H9 (cell line): Measurements from ENCODE around the gene TENT5A. TPM values are rescaled to one million over a fixed set of nuclear protein-coding genes. Genes with fewer than 3 reads are reported as not detected.

Experiments used
- DNase-seq: peaks from one replicate; pipeline ENCODE4 v3.0.0-alpha.2; 2017
- H2AFZ ChIP-seq: one replicate; pipeline ENCODE4 v1.6.1; 2013; ENCODE audit warnings: mild to moderate bottlenecking, low read length, control low read depth, moderate library complexity
- H2AK5ac ChIP-seq: 2 replicates; pipeline ENCODE4 v1.6.1; 2013; ENCODE audit warnings: low read length, control low read depth, mixed read lengths; ENCODE audit not compliant: insufficient read length
- H2BK120ac ChIP-seq: one replicate; pipeline ENCODE4 v1.6.1; 2013; ENCODE audit warnings: low read depth, mild to moderate bottlenecking, low read length, control low read depth, inconsistent platforms; ENCODE audit not compliant: poor library complexity, severe bottlenecking
- H2BK12ac ChIP-seq: 2 replicates; pipeline ENCODE4 v1.6.1; 2013; ENCODE audit warnings: low read length, control low read depth, mixed read lengths, low read depth; ENCODE audit not compliant: insufficient read length
- H2BK15ac ChIP-seq: 2 replicates; pipeline ENCODE4 v1.6.1; 2013; ENCODE audit warnings: low read depth, low read length, control low read depth
- H2BK20ac ChIP-seq: one replicate; pipeline ENCODE4 v1.6.1; 2013; ENCODE audit warnings: low read depth, mild to moderate bottlenecking, low read length, control low read depth, inconsistent platforms; ENCODE audit not compliant: poor library complexity, severe bottlenecking
- H2BK5ac ChIP-seq: 2 replicates; pipeline ENCODE4 v1.6.1; 2013; ENCODE audit warnings: low read length, control low read depth, mixed read lengths; ENCODE audit not compliant: insufficient read length
- H3K14ac ChIP-seq: 2 replicates; pipeline ENCODE4 v1.6.1; 2013; ENCODE audit warnings: low read length, control low read depth; ENCODE audit not compliant: insufficient read depth
- H3K18ac ChIP-seq: 2 replicates; pipeline ENCODE4 v1.6.1; 2013; ENCODE audit warnings: low read depth, mild to moderate bottlenecking, mixed read lengths, low read length, control low read depth; ENCODE audit not compliant: insufficient read length
- H3K23ac ChIP-seq: 2 replicates; pipeline ENCODE4 v1.6.1; 2013; ENCODE audit warnings: low read length, control low read depth, mixed read lengths, low read depth; ENCODE audit not compliant: insufficient read length
- H3K23me2 ChIP-seq: 2 replicates; pipeline ENCODE4 v1.6.1; 2013; ENCODE audit warnings: low read depth, mild to moderate bottlenecking, mixed read lengths, low read length, control low read depth; ENCODE audit not compliant: insufficient read length, poor library complexity, severe bottlenecking
- H3K27ac ChIP-seq: 2 replicates; pipeline ENCODE4 v1.5.1; 2013; ENCODE audit warnings: low read length, control low read depth, mixed read lengths, low read depth; ENCODE audit not compliant: insufficient read length
- H3K27me3 ChIP-seq: 2 replicates; pipeline ENCODE4 v1.6.1; 2013; ENCODE audit warnings: low read length, control low read depth, inconsistent platforms; ENCODE audit not compliant: insufficient read depth
- H3K4ac ChIP-seq: 2 replicates; pipeline ENCODE4 v1.6.1; 2013; ENCODE audit warnings: low read depth, mild to moderate bottlenecking, control low read depth, inconsistent platforms, low read length, moderate library complexity
- H3K4me1 ChIP-seq: 2 replicates; pipeline ENCODE4 v1.6.1; 2013; ENCODE audit warnings: low read length, control low read depth, inconsistent platforms; ENCODE audit not compliant: insufficient read depth
- H3K4me2 ChIP-seq: 2 replicates; pipeline ENCODE4 v1.6.1; 2013; ENCODE audit warnings: low read length, control low read depth, mixed read lengths; ENCODE audit not compliant: insufficient read length, insufficient read depth
- H3K56ac ChIP-seq: 2 replicates; pipeline ENCODE4 v1.6.1; 2013; ENCODE audit warnings: low read depth, mild to moderate bottlenecking, mixed read lengths, low read length, control low read depth; ENCODE audit not compliant: insufficient read length
- H3K79me1 ChIP-seq: 2 replicates; pipeline ENCODE4 v1.6.1; 2013; ENCODE audit warnings: low read depth, mild to moderate bottlenecking, moderate library complexity, low read length, control low read depth, inconsistent platforms; ENCODE audit not compliant: insufficient read depth, poor library complexity, severe bottlenecking
- H3K79me2 ChIP-seq: 2 replicates; pipeline ENCODE4 v1.6.1; 2013; ENCODE audit warnings: low read length, control low read depth, inconsistent platforms; ENCODE audit not compliant: insufficient read depth
- H3K9ac ChIP-seq: 2 replicates; pipeline ENCODE4 v1.6.1; 2013; ENCODE audit warnings: low read length, control low read depth, mixed read lengths; ENCODE audit not compliant: insufficient read length; ENCODE audit errors: extremely low read depth
- H3K9me3 ChIP-seq: one replicate; pipeline ENCODE4 v1.6.1; 2013; ENCODE audit warnings: low read depth, low read length, inconsistent platforms; ENCODE audit not compliant: control insufficient read depth
- H3T11ph ChIP-seq: one replicate; pipeline ENCODE4 v1.6.1; 2013; ENCODE audit warnings: mild to moderate bottlenecking, low read length, control low read depth, inconsistent platforms
- H4K20me1 ChIP-seq: one replicate; pipeline ENCODE4 v1.6.1; 2013; ENCODE audit not compliant: control insufficient read depth, insufficient read length, insufficient read depth
- H4K5ac ChIP-seq: 2 replicates; pipeline ENCODE4 v1.6.1; 2013; ENCODE audit warnings: low read depth, mild to moderate bottlenecking, mixed read lengths, low read length, control low read depth; ENCODE audit not compliant: insufficient read length
- H4K8ac ChIP-seq: replicated peaks from 2 replicates; pipeline ENCODE4 v1.6.1; 2013; ENCODE audit warnings: low read length, control low read depth, mixed read lengths, low read depth; ENCODE audit not compliant: insufficient read length
- H4K91ac ChIP-seq: 2 replicates; pipeline ENCODE4 v1.6.1; 2013; ENCODE audit warnings: low read depth, mild to moderate bottlenecking, moderate library complexity, mixed read lengths, low read length, control low read depth; ENCODE audit not compliant: insufficient read length
- H3K27ac Mint-ChIP-seq, 3 experiments: 2 replicates in 2 of 3; 3 replicates in 1 of 3; pipeline ENCODE4 v1.8.0; 2020 to 2021; ENCODE audit warnings: mixed read lengths in 3 of 3, mild to moderate bottlenecking in 1 of 3, moderate library complexity in 1 of 3
- H3K27me3 Mint-ChIP-seq: 2 replicates; pipeline ENCODE4 v1.8.0; 2021; ENCODE audit warnings: low read depth, mild to moderate bottlenecking, moderate library complexity, mixed read lengths
- H3K36me3 Mint-ChIP-seq, 3 experiments: 2 replicates in 2 of 3; 3 replicates in 1 of 3; pipeline ENCODE4 v1.8.0; 2020 to 2021; ENCODE audit warnings: low read depth in 3 of 3, mixed read lengths in 3 of 3; ENCODE audit not compliant: insufficient read depth in 1 of 3
- H3K4me1 Mint-ChIP-seq, 2 experiments: 2 replicates each; pipeline ENCODE4 v1.8.0; 2020; ENCODE audit warnings: mixed read lengths in 2 of 2
- H3K4me3 Mint-ChIP-seq, 2 experiments: 2 replicates in 1 of 2; 3 replicates in 1 of 2; pipeline ENCODE4 v1.8.0; 2020 to 2021; ENCODE audit warnings: mild to moderate bottlenecking in 2 of 2, mixed read lengths in 2 of 2, moderate library complexity in 1 of 2
- H3K9me3 Mint-ChIP-seq, 2 experiments: 2 replicates in 1 of 2; 3 replicates in 1 of 2; pipeline ENCODE4 v1.8.0; 2020; ENCODE audit warnings: mild to moderate bottlenecking in 2 of 2, mixed read lengths in 2 of 2, moderate library complexity in 1 of 2
- CTCF ChIP-seq: fragments of 200-600 bp; sonication (generic); conservative IDR thresholded peaks from 3 replicates; pipeline ENCODE4 v1.8.0; 2021; ENCODE audit warnings: antibody characterized with exemption, mild to moderate bottlenecking
- WGBS: extraction: QIAGEN DNeasy Blood & Tissue Kit; methylation state at CpG from one replicate; pipeline ENCODE4 v1.1.7; 2013; ENCODE audit warnings: missing lambda C conversion rate, low lambda C conversion rate, mixed read lengths; ENCODE audit not compliant: insufficient read length; ENCODE audit errors: extremely low coverage; 5-methylcytosine and 5-hydroxymethylcytosine counted together
- total RNA-seq: library from RNA; stranded (reverse); gene quantifications from 2 replicates; pipeline ENCODE4 v1.2.1, GENCODE V29; 2021

TENT5A gene
- total RNA-seq, 1 experiment from 2014 or later, result 1.4 TPM

GRCh38 chr6:81762606-81763005 lies 10.1 kb upstream of the TENT5A start:
- H2AFZ ChIP-seq, result no peak overlapping the region
- H3T11ph ChIP-seq, result no peak overlapping the region
- no peak for TF ChIP-seq CTCF
- H2BK12ac ChIP-seq, result no peak overlapping the region
- no peaks in the 10 kb centered on the region for H3K4me1 ChIP-seq
- H4K5ac ChIP-seq, result no peak overlapping the region
- H2BK15ac ChIP-seq, result no peak overlapping the region
- H3K18ac ChIP-seq, result no peak overlapping the region
- H3K23ac ChIP-seq, result no peak overlapping the region
- no peak overlapping the region for H4K8ac ChIP-seq
- peaks cover 5 to 15% of the 10 kb centered on the region in 2 experiments for H3K4me1 Mint-ChIP-seq
- H3K23me2 ChIP-seq, result no peaks in the 10 kb centered on the region
- H3K4me3 Mint-ChIP-seq, result no peak overlapping the region
- H3K79me2 ChIP-seq, result no peaks in the 10 kb centered on the region
- H3K4me2 ChIP-seq, result no peak overlapping the region
- no peak overlapping the region for H2BK120ac ChIP-seq
- H4K20me1 ChIP-seq, result no peaks in the 10 kb centered on the region
- no peak overlapping the region for H3K56ac ChIP-seq
- peaks cover 2% of the 10 kb centered on the region; the same call in 1 of the 2 replicates for H3K27me3 ChIP-seq
- H3K27ac Mint-ChIP-seq, result no peak overlapping the region
- no peak overlapping the region for H3K27ac ChIP-seq
- no peak overlapping the region for H4K91ac ChIP-seq
- no peak overlapping the region for H2BK5ac ChIP-seq
- H3K27me3 Mint-ChIP-seq, result no peaks in the 10 kb centered on the region
- no peaks in the 10 kb centered on the region; a peak in 1 of 5 replicates for H3K9me3 Mint-ChIP-seq
- DNase-seq, result no peak
- no peaks in the 10 kb centered on the region for H3K9me3 ChIP-seq
- no peak overlapping the region for H3K14ac ChIP-seq
- no CpG with 5 or more reads among the region's 4 CpGs for whole genome bisulfite sequencing
- H3K4ac ChIP-seq, result no peak overlapping the region
- no peaks in the 10 kb centered on the region for H3K36me3 Mint-ChIP-seq
- no peak overlapping the region for H2AK5ac ChIP-seq
- H2BK20ac ChIP-seq, result no peak overlapping the region
- H3K9ac ChIP-seq, result no peak overlapping the region
- H3K79me1 ChIP-seq, result no peaks in the 10 kb centered on the region
